GM18873 (cell line): Measurements from ENCODE around the gene ACTL10.

ENCODE experiments used
- ATAC-seq: cut with Tn5 transposase; IDR thresholded peaks from one replicate; pipeline ENCODE4 v1.9.1; 2021; ENCODE audit warnings: mild to moderate bottlenecking, moderate library complexity, moderate number of reproducible peaks; ENCODE audit not compliant: unreplicated experiment, low FRiP score

Gene ACTL10

GRCh38 chr20:33648396-33649004 lies 18.2 kb upstream of the ACTL10 start:
- no peak for ATAC-seq

- no peak for ATAC-seq
Observed at GRCh38 chr20:33649201-33649681, 17.5 kb upstream of the ACTL10 start.

DNA sequence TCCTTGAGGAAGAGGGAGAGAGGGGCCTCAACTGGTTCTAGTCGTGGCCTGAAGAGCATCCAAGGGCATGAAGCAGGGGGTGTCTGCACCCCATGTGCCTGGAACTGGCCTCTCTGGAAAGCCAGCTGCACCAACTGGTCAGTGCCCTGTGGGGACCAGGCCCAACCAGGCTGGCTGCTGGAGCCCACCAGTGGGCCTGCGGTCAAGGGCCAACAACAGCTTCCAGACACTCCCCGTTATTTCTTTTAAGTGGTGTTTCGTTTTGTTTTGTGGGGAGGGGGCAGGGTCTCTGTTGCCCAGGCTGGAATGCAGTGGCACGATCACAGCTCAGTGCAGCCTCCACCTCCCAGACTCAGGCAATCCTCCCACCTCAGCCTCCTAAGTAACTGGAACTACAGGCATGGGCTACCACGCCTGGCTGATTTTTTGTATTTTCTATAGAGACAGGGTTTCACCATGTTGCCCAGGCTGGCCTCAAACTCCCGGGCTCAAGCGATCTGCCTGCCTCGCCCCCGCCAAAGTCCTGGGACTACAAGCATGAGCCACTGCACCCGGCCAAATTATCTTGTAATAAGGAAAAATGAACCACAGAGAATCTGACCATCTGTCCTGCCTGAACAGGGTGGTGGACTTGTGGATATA lies 16.5 kb upstream of the ACTL10 start:
- ATAC-seq, result no peak

- no peak for ATAC-seq
Observed at GRCh38 chr20:33650753-33651561, 15.8 kb upstream of the ACTL10 start.

GRCh38 chr20:33651562-33652048 lies 15.1 kb upstream of the ACTL10 start:
- no peak for ATAC-seq

DNA sequence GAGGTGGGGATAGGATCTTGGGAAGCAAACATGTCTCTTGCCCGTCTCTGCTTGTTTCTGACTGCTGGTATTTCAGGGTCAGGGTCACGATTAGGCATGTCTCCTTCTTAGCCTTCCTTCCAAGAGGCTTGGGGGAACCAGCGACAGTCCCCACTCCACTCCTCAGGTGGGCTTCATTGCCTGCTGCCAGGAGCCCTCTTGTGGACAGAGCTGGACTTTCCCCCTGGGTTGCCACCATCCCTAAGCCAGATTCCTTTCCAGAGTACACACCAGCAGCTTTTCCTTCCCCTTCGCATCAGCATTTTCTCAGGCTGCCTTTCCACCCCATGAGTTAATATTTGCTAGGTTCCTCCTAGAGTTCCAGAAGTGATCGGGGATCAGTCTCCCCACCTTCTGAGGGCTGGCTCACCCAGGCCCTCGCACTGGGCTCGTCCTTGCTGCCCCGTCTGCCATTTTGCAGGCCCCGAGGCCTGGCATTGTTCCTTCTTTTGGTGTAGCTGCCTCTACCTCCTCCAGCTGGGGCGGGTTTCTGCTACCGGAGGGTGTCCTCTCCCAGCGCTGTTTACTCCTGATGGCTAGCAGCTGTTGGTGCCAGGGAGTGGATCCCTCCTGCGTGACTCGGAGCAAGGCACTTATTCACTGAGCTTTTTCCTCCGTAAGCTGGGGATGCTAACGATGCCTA lies 13.4 kb upstream of the ACTL10 start:
- no peak for ATAC-seq

DNA sequence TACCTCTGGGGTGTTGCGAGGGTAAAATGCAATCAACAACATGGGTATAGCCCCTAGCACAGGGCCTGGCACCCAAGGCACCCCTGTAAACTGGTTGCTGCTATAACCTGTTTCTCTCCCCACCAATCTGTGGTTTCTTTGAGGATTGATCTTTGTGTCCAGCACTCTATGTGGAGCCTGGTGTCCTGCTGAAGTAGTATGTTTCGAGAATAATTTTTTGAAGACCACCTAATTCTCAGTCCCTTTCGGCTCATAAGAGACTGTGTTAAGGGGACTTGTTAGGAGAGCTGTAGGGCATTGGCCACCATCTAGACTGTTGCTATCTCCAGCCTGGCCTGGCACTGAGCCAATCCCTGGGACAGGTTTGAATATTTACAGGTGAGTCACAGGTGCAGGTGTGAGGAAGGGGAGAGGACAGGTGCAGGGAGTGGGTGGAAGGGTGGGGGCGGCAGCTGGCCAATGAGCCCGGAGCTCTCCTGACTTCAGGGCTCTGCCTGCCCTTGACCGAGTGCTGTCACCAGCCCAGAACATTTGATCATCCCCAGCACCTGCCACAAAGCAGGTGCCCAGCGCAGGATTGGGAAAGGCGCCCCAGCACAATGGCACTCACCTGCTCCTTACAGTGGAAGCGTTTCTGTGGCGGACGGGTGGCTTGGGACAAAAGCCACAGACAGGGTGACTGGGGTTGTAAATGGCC lies 12.7 kb upstream of the ACTL10 start:
- no peak for ATAC-seq

DNA sequence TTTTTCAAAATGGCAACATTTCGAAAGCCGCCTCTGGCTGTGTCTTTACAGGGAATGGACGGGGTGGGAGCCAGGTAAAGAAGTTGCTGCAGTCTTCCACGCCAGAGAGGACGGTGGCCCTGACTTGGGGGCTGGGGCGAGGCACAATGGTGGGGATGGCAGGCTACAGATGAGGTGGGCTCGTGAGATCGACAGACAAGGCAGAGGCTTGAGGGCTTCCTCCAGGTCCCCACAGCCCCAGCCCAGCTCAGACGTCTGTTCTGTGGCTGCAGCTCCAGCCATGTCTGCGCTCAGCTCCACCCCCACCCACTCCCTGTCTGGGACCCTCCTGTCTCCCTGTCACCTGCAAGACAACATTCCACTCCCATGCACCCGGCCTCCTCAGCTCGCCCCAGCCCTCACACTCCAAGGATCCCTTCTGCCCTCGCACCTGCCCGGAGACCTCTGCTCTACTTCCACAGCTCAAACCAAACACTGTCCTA lies 12.0 kb upstream of the ACTL10 start:
- ATAC-seq, result no peak

- no peak for ATAC-seq
Observed at GRCh38 chr20:33655164-33655563, 11.6 kb upstream of the ACTL10 start.

- ATAC-seq, result no peak
Observed at GRCh38 chr20:33656010-33656782, 10.5 kb upstream of the ACTL10 start.

DNA sequence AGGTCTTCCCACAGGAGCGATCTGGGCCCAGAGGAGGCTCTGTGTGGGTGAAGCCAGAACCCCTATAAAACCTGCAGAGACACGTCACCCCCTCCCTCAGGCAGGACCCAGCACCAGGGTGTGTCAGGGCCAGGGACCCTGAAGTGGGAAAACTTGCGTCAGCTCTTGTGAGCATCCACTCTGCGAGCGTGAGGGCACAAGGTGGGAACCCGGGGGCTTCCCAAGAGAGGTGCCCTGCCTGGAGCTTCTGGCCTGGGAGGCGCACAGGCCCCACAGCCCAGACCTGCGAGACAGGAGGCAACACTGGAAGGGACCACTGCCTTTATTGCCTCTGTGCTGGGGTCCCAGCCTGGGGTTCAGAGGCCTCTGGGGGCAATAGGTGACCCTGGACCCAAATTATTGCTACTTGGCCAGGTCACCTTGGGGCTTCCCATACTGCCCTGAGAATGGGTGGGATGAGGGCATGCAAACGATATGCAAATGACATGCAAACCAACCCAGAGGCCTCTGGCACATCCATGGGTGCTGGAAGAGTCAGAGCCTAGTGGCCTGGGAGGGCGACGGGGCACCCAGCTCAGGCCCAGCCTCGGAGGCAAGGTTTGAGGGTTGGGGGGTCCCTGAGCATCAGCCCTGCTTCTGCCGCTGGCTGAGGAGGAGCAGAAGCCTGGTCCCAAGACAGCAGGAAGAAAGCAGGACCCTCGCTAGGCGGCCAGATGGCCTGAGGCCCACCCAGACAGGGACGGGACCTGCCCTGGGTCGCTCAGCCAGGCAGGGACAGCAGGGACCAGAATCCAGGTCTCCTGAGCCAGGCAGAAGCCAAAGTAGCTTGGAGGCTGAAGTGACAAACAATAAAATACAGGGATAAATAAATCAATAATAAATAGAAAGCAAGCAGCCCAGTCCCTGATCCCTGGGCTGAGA lies 9.7 kb upstream of the ACTL10 start:
- ATAC-seq, result no peak

DNA sequence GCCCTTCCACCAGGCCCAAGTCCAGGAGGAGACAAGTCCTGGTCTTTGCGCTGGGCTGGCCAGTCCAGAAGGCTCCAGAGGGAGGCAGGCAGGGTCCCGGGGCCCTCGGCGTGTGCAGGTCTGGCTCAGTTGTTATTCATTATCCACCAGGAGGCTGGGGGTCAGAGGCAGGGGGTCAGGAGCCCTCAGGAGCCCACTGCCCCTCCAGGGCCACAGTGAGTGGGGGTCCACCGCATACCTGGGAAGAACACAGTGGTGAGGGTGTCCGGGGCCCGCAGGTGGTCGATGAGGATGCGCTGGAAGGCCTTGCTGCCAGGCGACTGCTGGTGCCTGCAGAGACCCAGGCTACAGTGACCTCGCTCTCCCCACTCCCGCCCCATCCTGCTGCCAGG lies 9.0 kb upstream of the ACTL10 start:
- no peak for ATAC-seq

GRCh38 chr20:33658510-33658909 lies 8.2 kb upstream of the ACTL10 start:
- no peak for ATAC-seq

GRCh38 chr20:33658929-33659328 lies 7.8 kb upstream of the ACTL10 start:
- ATAC-seq, result no peak

DNA sequence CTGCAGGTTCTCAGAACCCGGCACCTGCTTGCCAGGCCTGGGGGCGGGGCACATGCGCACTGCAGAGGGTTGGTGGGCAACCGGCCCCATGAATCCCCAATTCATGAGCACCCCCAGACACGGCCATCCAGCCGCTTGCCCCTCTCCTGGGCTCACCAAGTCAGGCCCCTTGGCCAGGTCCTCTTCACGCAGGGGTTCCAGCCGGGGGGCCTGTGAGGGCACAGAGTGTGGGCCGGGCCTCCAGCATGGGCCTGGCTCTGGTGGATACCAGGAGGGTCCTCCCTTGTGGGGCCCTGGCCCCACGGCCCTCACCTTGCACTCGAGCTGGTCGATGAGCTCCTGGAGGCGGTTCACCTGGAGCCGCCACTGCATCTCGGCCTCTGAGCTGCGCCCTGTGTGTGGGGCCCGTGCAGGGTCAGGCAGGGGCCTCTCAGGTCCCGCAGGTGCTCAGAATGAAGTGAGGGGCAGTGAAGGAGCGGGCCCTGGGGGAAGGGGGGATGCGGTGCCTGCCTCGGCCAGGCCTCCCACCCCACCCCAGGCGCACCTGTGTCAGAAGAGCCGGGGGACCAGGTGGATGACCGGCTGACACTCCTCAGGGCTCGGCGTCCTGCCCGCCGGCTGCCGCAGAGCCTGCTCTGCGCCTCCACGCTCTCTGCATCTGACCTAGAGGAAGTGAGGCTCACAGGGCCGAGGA lies 7.3 kb upstream of the ACTL10 start:
- ATAC-seq, result no peak

GRCh38 chr20:33660035-33660684 lies 6.6 kb upstream of the ACTL10 start:
- ATAC-seq, result no peak

GRCh38 chr20:33660685-33661058 lies 6.1 kb upstream of the ACTL10 start:
- ATAC-seq, result no peak
